D721Med (cell line): ENCODE data around the gene KMT2B.

Source experiments
- DNase-seq: peaks from one replicate; pipeline ENCODE4 v3.0.0; 2011; ENCODE audit warnings: low spot score; ENCODE audit not compliant: insufficient read length
- FAIRE-seq: peaks from 2 replicates; lab custom pipeline; 2011; peaks lifted over from hg19 to GRCh38; lab: Jason Lieb, UNC
- TF ChIP-seq, protein P1 (sequence below): IDR thresholded peaks from 2 replicates; pipeline ENCODE4 v1.5.1; 2012; ENCODE audit warnings: mild to moderate bottlenecking, control low read depth; ENCODE audit not compliant: insufficient read depth; ENCODE audit errors: missing control alignments

Gene KMT2B

DNA sequence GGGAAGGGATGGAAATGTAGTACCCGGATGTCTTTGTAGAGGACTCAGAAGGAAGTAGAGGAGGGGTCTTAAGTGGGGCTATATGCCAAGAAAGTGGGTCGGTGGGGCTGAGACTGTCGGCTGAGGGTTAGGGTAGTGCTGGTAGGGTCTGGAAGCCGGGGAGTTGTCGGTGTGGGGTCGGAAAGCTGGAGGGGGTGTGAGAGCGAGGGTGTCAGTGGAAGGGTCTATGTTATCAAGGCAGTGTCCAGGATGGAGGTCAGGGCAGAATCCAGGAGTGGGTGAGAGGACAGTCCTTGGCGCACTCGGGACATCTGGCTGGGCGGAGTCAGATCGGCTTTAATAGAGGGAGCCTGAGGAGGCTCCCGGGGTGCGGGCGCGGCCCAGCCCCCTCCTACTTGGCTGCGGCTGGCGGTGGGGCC lies 37.3 kb downstream of the KMT2B start:
- FAIRE-seq = no peak
- TF ChIP-seq, protein P1, sequence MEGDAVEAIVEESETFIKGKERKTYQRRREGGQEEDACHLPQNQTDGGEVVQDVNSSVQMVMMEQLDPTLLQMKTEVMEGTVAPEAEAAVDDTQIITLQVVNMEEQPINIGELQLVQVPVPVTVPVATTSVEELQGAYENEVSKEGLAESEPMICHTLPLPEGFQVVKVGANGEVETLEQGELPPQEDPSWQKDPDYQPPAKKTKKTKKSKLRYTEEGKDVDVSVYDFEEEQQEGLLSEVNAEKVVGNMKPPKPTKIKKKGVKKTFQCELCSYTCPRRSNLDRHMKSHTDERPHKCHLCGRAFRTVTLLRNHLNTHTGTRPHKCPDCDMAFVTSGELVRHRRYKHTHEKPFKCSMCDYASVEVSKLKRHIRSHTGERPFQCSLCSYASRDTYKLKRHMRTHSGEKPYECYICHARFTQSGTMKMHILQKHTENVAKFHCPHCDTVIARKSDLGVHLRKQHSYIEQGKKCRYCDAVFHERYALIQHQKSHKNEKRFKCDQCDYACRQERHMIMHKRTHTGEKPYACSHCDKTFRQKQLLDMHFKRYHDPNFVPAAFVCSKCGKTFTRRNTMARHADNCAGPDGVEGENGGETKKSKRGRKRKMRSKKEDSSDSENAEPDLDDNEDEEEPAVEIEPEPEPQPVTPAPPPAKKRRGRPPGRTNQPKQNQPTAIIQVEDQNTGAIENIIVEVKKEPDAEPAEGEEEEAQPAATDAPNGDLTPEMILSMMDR = no peak
- DNase-seq = no peak

DNA sequence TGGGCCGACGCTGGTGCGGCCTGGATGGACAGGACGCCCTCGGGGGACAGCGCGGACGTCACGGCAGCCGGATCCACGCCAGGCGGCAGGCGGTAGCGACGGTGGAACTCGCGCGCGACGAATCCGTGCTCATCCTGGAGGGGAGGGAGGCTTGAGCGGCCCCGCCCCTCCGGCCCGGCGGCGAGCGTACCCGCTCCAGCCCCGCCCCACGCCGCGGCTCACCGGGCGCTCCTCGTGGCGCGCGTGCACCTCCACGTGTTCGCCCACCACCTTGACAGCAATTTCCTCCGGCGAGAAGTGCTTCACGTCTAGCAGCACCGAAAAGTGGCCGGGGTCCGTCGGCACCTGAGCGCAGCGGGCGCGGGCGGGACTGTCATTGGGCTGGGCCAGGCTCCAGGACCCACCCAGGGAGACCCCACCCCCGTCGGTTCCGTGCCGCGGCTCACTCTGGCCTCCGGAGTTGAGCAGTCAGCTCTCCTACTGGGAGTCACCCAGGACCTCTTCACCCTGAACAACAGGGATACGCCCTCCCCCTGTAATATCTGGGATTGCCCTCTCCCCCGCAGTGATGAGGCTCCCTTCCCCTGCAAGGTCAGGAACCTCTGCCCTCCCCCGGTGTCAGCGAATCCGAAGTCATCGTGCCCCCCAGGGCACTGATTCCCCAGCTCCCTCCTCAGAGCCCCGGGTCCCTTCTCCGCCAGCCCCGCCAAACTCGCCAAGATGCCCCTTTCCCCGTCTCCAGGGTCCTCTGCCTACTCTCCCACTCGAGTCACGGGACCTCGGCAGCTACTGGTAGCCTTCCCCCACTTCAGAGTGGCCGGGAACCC lies 38.0 kb downstream of the KMT2B start:
- TF ChIP-seq, protein P1 = no peak
- no peak for FAIRE-seq
- DNase-seq = no peak

DNA sequence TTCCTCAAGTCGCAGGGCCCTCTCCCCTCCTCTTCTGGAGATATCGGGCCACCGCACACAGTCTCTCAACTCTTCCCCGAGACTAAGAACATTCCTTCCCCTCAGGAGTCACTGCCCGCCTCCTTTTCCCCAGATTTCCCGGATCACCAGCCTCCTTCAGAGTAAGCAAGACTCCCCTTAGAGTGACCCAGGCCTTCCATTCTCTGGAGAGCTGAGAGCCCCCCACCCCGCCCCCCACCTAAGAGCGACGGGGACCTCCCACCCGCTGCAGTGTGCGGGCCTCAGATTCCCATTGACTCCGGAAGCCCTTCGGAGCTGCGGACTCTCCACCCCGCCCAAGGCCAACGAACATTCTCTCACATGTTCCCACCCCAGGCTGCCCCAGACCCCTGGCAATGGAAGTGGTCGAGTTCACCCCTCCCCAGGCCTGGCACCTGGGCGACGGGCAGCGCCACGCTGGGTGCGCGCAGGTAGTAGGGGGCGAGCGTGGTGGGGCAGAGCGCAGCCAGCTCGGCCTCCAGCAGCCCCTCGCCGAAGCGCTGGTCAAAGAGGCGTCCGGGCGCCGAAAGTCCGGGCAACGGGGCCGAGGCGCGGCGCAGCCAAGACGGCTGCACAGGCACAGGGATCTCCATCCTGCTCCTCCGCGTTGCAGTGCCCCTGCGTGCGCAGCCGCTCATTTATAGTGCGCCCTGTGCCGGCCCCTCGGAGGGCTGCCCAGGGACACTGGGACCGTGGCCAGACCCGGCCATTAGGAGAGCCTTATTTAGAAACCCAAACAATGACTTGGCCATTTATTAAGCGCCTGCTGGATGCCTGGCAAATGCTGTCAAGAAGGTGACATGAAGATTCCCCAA lies 38.8 kb downstream of the KMT2B start, which contains the start of gene HSPB6:
HSPB6 (minus strand) TSS at position 653 of the 854 bp plus-strand sequence; CDS start at position 632, 21 bp downstream.
- TF ChIP-seq, protein P1 = no peak
- FAIRE-seq (no peak), DNase-seq (no peak)

DNA sequence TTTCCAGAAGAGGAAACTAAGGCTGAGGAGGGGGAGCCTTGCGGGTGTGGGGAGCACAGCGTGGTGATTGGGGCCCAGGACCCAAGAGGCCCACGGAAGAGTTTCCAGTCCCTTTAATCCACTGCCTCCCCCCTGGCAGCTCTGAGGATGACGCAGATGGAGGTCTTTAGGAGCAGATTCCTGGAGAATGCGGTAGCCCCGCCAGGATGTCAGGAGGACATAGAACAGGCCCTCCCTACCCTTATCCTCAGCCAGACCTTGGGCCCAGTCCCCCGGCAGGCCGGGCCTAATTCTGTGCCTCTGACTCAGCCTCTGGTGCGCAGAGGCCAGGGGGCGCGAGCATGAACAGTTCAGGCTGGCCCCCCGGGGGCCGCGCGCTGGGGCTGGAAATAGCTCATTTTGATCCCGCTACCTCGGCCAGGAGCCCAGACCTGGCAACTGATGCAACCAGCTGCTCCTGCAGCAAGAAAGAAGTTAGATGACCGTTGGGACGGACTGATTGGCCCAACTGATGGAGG lies 39.5 kb downstream of the KMT2B start:
- FAIRE-seq (no peak), DNase-seq (no peak)
- TF ChIP-seq, protein P1 = no peak

DNA sequence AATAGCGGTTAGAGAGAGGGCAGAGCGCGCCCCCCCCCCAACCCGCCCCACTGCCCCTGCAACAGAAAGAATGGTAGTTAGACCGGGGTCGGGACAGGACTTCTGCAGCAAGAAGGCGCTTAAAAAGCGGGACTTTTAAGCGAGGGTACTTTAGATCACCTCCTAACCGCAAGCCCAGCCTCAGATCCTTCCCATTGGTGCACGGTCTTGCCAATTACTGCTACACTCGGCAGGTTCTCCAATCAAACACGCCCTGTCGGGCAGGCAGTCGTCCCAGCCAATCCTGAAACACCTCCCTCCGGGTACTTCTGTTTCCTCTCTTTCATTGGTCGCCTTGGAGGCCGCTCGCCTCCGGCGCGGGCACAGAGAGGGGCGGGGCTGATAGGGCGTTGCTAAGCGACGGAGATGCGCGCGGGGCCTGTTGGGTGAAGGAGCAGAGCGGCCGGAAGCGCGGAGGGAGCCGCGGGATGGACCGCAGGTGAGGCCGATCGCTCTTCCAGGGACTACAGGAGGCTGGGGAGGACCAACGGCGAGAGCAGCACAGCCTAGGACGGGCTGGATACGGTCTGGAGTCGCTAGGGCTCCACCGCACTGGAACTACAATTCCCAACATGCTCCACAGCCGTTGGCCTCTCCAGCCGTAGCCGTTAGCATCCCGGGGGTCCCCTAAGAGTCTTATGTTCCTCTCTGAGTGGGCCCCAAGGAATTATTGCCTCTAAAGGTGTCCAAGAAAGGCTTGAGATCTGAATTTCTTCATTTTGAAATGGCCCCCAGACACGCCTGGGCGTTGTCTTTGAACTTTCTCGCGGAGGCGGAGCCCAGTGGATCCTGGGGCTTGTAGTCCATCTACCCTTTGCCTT lies 40.2 kb downstream of the KMT2B start, which contains the start of gene PROSER3:
PROSER3 (plus strand) TSS at position 428 of the 860 bp plus-strand sequence; CDS start at position 468, 40 bp downstream.
- DNase-seq (peak; percentile 73), FAIRE-seq (peak; percentile 44)
- TF ChIP-seq, protein P1 = no peak

DNA sequence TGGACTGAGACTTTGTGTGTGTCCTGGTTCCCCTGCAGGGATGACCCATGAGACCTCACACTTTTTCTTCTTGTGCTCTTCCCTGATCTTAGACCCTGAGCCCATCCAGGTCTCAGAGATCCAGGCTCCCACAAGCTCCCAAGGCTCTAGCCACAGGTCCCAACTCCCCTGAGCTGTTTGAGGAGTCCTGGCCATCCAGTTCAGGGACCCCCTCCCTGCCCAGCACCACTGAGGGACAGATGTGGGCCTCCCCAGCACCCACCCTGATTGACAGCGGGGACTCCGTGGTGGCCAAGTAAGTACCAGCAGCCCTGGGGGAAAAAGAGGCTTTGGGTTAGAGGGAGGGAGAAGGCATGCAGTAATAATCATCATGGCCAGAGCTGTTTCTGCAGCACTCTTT lies 41.9 kb downstream of the KMT2B start:
- DNase-seq (no peak), FAIRE-seq (no peak)
- TF ChIP-seq, protein P1 = no peak
